Liver (tissue), 9 donors: ENCODE results near the gene MRPL37. TPM values are rescaled to one million over a fixed set of nuclear protein-coding genes. Genes with fewer than 3 reads are reported as not detected.

Experiments
- DNase-seq: peaks from one replicate; pipeline ENCODE4 v3.0.0-alpha.2; 2017; ENCODE audit warnings: low spot score
- H3K27ac ChIP-seq, 2 donors: one replicate each; pipeline ENCODE4 v1.7.0; 2013; ENCODE audit warnings: inconsistent platforms in 2 of 2, low read length in 2 of 2, control low read depth in 1 of 2, low read depth in 1 of 2, mild to moderate bottlenecking in 1 of 2
- H3K27me3 ChIP-seq, 4 donors: one replicate each; pipeline versions ENCODE4 v1.6.1 to v1.7.0; 2013; ENCODE audit warnings: low read length in 3 of 4, inconsistent platforms in 1 of 4, mild to moderate bottlenecking in 1 of 4, moderate library complexity in 1 of 4; ENCODE audit not compliant: control insufficient read depth in 4 of 4, insufficient read depth in 4 of 4
- H3K36me3 ChIP-seq, 4 donors: one replicate each; pipeline versions ENCODE4 v1.6.1 to v1.7.0; 2013; ENCODE audit warnings: low read length in 3 of 4, mild to moderate bottlenecking in 3 of 4, low read depth in 1 of 4, moderate library complexity in 1 of 4; ENCODE audit not compliant: control insufficient read depth in 4 of 4, insufficient read depth in 3 of 4
- H3K4me1 ChIP-seq, 4 donors: one replicate each; pipeline versions ENCODE4 v1.6.1 to v1.7.0; 2013; ENCODE audit warnings: low read length in 3 of 4, mild to moderate bottlenecking in 3 of 4, moderate library complexity in 1 of 4; ENCODE audit not compliant: control insufficient read depth in 4 of 4, insufficient read depth in 4 of 4
- H3K4me3 ChIP-seq, 3 donors: one replicate each; pipeline versions ENCODE4 v1.6.1 to v1.7.0; 2013; ENCODE audit warnings: low read length in 3 of 3, control low read depth in 1 of 3, low read depth in 1 of 3, mild to moderate bottlenecking in 1 of 3
- H3K9ac ChIP-seq, 2 donors: one replicate each; pipeline ENCODE4 v1.7.0; 2013; ENCODE audit warnings: low read length in 2 of 2, mild to moderate bottlenecking in 2 of 2, moderate library complexity in 2 of 2, control low read depth in 1 of 2, low read depth in 1 of 2
- H3K9me3 ChIP-seq, 4 donors: one replicate each; pipeline versions ENCODE4 v1.6.1 to v1.7.0; 2013; ENCODE audit warnings: low read length in 3 of 4; ENCODE audit not compliant: control insufficient read depth in 4 of 4
- ATF3 ChIP-seq: IDR thresholded peaks from 2 replicates; pipeline ENCODE4 v1.6.1; 2016; ENCODE audit warnings: antibody characterized with exemption
- CTCF ChIP-seq: fragments of 150-350 bp; IDR thresholded peaks from 2 replicates; pipeline ENCODE4 v1.5.1; 2017; ENCODE audit warnings: improper control_type of control experiment, low read depth, low read length; ENCODE audit not compliant: missing input control
- EGR1 ChIP-seq, 2 donors: IDR thresholded peaks; 2 replicates each; pipeline ENCODE4 v1.6.1; 2016 to 2018; ENCODE audit warnings: antibody characterized with exemption in 2 of 2, low read depth in 2 of 2
- FOXA1 ChIP-seq: IDR thresholded peaks from 2 replicates; pipeline ENCODE4 v1.6.1; 2016; ENCODE audit warnings: antibody characterized with exemption
- FOXA2 ChIP-seq: IDR thresholded peaks from 2 replicates; pipeline ENCODE4 v1.6.1; 2016; ENCODE audit warnings: antibody characterized with exemption
- GABPA ChIP-seq, 2 donors: IDR thresholded peaks in 1 of 2; conservative IDR thresholded peaks in 1 of 2; 2 replicates each; pipeline ENCODE4 v1.6.1; 2016; ENCODE audit warnings: antibody characterized with exemption in 2 of 2, mild to moderate bottlenecking in 1 of 2, moderate library complexity in 1 of 2
- HNF4A ChIP-seq, 2 donors: conservative IDR thresholded peaks; 2 replicates each; pipeline ENCODE4 v1.6.1; 2016; ENCODE audit warnings: antibody characterized with exemption in 2 of 2, mild to moderate bottlenecking in 2 of 2
- HNF4G ChIP-seq: IDR thresholded peaks from 2 replicates; pipeline ENCODE4 v1.6.1; 2016; ENCODE audit warnings: antibody characterized with exemption
- JUND ChIP-seq, 2 donors: IDR thresholded peaks; 2 replicates each; pipeline ENCODE4 v1.6.1; 2016; ENCODE audit warnings: antibody characterized with exemption in 2 of 2
- MAX ChIP-seq: IDR thresholded peaks from 2 replicates; pipeline ENCODE4 v1.6.1; 2016; ENCODE audit warnings: antibody characterized with exemption
- NR2F2 ChIP-seq: IDR thresholded peaks from 2 replicates; pipeline ENCODE4 v1.6.1; 2016; ENCODE audit warnings: antibody characterized with exemption
- RAD21 ChIP-seq, 2 donors: IDR thresholded peaks; 2 replicates each; pipeline ENCODE4 v1.6.1; 2016; ENCODE audit warnings: antibody characterized with exemption in 2 of 2, mild to moderate bottlenecking in 2 of 2
- REST ChIP-seq: IDR thresholded peaks from 2 replicates; pipeline ENCODE4 v1.6.1; 2016; ENCODE audit warnings: antibody characterized with exemption, mild to moderate bottlenecking
- RXRA ChIP-seq, 2 donors: IDR thresholded peaks; 2 replicates each; pipeline ENCODE4 v1.6.1; 2017 to 2018; ENCODE audit warnings: antibody characterized with exemption in 2 of 2, mild to moderate bottlenecking in 1 of 2
- TAF1 ChIP-seq: conservative IDR thresholded peaks from 2 replicates; pipeline ENCODE4 v1.6.1; 2016; ENCODE audit warnings: antibody characterized with exemption, mild to moderate bottlenecking
- YY1 ChIP-seq: IDR thresholded peaks from 2 replicates; pipeline ENCODE4 v1.6.1; 2016; ENCODE audit warnings: antibody characterized with exemption, mild to moderate bottlenecking
- WGBS: extraction: QIAGEN DNeasy Blood & Tissue Kit; methylation state at CpG from one replicate; pipeline ENCODE4 v1.1.7; 2013; 5-methylcytosine and 5-hydroxymethylcytosine counted together
- polyA plus RNA-seq, 2 donors: library from polyadenylated mRNA; stranded (reverse) in 1 of 2; unstranded in 1 of 2; fragments of 200-250 nt in 1 of 2; fragments of >200 nt in 1 of 2; fragmentation: Nextera tagmentation in 1 of 2; extraction: Ambion mirVana in 1 of 2; gene quantifications; one replicate each; pipeline versions ENCODE4 v1.2.1 to v1.2.3, GENCODE V29; 2013 to 2015
- total RNA-seq, 2 donors: library from RNA; depleted of rRNA; stranded (reverse); fragments of >200 nt; gene quantifications; one replicate each; pipeline ENCODE4 v1.2.3, GENCODE V29; 2014
- donor health status: healthy.
- donor health status: healthy.
- donor health status: healthy.
- donor health status: healthy.
- donor health status: healthy.

Gene MRPL37
- total and polyA plus RNA-seq, 4 donors: 34.7 to 114 (median 69.2) TPM

GRCh38 chr1:54260810-54261209 is 60.8 kb downstream of the MRPL37 start:
- Histone ChIP-seq H3K4me1 (peaks cover 0 to 10% (median 4%) of the 10 kb centered on the region in 4 donors), H3K27ac (no peak overlapping the region), H3K36me3 (no peaks in the 10 kb centered on the region), H3K9ac (no peak overlapping the region), H3K4me3 (no peak overlapping the region), H3K9me3 (no peaks in the 10 kb centered on the region), H3K27me3 (no peaks in the 10 kb centered on the region)
- WGBS: 96% methylated on average over 10 of the region's 10 CpGs
- no peak for DNase-seq
- TF ChIP-seq NR2F2 (no peak), ATF3 (no peak), TAF1 (no peak), JUND (IDR thresholded peaks at IDR 0.05) (no peak), RAD21 (IDR thresholded peaks at IDR 0.05) (no peak)

- H3K4me3 ChIP-seq: no peak overlapping the region
- no peak for DNase-seq
- H3K36me3 ChIP-seq: no peaks in the 10 kb centered on the region
- no peaks in the 10 kb centered on the region for H3K9me3 ChIP-seq
- WGBS: 66% methylated on average over 7 of the region's 7 CpGs
- TF ChIP-seq HNF4G: no peak
- TF ChIP-seq NR2F2: peak; percentile 56
- TF ChIP-seq RXRA (IDR thresholded peaks at IDR 0.05): peak; percentile 58 to 92
- TF ChIP-seq GABPA (IDR thresholded peaks at IDR 0.05 in 1 of 2, conservative IDR thresholded peaks at IDR 0.05 in 1 of 2): no peak
- no peak for TF ChIP-seq YY1
- TF ChIP-seq REST: no peak
- peak in 1 of 2 donors; percentile 45 for TF ChIP-seq HNF4A (conservative IDR thresholded peaks at IDR 0.05)
- no peak overlapping the region for H3K27ac ChIP-seq
- H3K4me1 ChIP-seq: peaks cover 0 to 16% (median 4%) of the 10 kb centered on the region in 4 donors
- no peak overlapping the region for H3K9ac ChIP-seq
- no peaks in the 10 kb centered on the region for H3K27me3 ChIP-seq
Measured at GRCh38 chr1:54262244-54262643, 62.3 kb downstream of the MRPL37 start.

- Histone ChIP-seq H3K36me3 (no peaks in the 10 kb centered on the region), H3K27ac (no peak overlapping the region), H3K27me3 (no peaks in the 10 kb centered on the region), H3K9me3 (no peaks in the 10 kb centered on the region), H3K9ac (no peak overlapping the region), H3K4me1 (peaks cover 0 to 16% (median 4%) of the 10 kb centered on the region in 4 donors), H3K4me3 (no peak overlapping the region)
- WGBS: 73% methylated on average over 6 of the region's 6 CpGs
- no peak for DNase-seq
- no peak for TF ChIP-seq RXRA (IDR thresholded peaks at IDR 0.05)
- no peak for TF ChIP-seq JUND (IDR thresholded peaks at IDR 0.05)
- TF ChIP-seq NR2F2: no peak
- TF ChIP-seq FOXA1: no peak
- no peak for TF ChIP-seq ATF3
- TF ChIP-seq REST: no peak
- TF ChIP-seq FOXA2: no peak
- no peak for TF ChIP-seq MAX
- no peak for TF ChIP-seq CTCF
- TF ChIP-seq GABPA (IDR thresholded peaks at IDR 0.05 in 1 of 2, conservative IDR thresholded peaks at IDR 0.05 in 1 of 2): no peak
- TF ChIP-seq TAF1: no peak
- TF ChIP-seq YY1: no peak
- TF ChIP-seq HNF4G: no peak
- no peak for TF ChIP-seq RAD21 (IDR thresholded peaks at IDR 0.05)
- TF ChIP-seq EGR1 (IDR thresholded peaks at IDR 0.05; ENCODE audit: low read depth in 2 of 2): no peak
Measured at GRCh38 chr1:54263601-54264226, 63.7 kb downstream of the MRPL37 start.
